ENCODE results near the gene GLT1D1. TPM values are rescaled to one million over a fixed set of nuclear protein-coding genes. Genes with fewer than 3 reads are reported as not detected.

The GLT1D1 gene
- total RNA-seq, 1 donor from 2014 or later, result not detected

DNA sequence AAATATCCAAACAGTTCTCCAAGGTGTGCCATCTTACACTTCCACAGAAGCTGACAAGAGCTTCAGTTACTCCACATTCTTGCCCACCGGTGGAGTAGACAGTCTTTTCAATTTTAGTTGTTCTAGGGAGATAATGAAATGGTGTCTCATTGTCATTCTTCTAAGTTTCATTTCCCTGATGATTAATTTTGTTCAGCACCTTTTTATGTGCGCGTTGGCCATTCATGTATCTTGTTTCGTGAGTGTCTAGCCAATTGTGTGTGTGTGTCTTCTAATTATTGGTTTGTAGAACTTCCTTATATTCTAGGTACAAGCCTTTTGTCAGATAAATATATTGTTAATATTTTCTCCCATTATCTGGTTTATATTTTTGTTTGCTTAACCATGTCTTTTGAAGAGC is 63.1 kb downstream of the GLT1D1 start:
- DNase-seq, result no peak

DNA sequence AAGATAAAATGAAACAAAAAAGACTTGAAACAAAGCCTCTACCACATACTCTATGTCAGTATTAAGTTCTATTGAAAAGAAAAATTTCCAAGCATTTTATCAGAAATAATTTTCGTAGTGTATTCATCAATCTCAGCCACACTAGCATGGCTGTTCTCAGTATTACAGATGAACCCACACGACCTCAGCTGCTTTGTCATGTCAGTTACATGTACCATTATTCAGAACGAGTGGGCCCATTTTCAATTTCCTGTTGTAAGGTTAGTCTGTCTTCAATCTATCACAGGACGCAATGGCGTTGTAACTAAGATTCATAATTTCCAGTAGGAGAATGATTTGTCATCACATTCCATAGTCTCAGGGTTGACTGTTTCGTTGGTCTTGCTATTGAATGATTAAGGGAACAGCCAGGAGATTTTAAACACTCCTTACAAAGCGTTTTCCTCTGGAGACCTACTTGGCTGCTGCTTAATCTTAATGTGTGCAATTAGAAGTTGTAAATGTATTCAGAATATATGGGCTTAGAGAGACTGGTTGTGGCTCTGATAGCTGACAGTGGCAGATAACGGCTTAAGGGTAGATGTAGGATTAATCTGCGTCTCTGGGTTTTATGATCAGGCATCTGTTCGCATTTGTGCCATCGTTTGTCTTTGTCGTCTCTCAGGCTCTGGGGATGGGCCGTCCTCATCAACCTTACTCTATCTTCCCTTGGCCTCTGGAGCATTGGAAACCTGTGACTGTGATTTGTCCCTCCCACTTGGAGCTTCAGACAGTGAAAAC is 65.4 kb downstream of the GLT1D1 start:
- DNase-seq, result no peak

DNA sequence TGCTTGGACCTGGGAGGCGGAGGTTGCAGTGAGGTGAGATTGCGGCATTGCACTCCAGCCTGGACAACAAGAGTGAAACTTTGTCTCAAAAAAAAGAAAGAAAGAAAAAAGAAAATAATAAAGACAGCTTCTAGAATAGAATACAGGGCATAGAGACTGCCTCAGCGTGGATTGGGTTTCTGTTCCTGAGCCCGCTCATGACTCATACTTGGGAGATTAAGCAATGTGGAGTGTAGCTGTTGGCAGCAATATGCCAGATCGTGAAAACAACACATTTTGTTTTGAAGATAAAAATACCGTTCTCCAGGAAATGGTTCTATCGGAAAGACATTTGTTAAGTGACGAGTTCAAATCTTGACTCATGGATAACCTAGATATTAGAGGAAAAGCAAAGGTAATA is 67.2 kb downstream of the GLT1D1 start:
- DNase-seq, result no peak

DNA sequence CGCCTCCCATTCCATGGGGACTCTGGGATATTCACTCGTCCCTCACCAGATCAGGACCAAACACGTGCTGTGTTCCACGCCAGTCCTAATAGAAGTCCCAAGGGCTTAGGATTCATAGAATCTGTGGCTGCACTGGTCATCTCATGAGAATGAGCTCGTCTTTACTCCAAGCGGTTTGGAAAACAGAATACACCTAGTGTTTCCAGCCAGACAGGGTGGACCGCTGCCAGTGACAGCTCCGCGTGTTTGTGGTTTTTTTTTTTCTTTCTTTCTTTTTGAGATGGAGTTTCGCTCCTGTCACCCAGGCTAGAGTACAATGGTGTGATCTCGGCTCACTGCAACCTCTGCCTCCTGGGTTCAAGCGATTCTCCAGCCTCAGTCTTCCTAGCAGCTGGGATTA is 75.1 kb downstream of the GLT1D1 start:
- no peak for DNase-seq

DNA sequence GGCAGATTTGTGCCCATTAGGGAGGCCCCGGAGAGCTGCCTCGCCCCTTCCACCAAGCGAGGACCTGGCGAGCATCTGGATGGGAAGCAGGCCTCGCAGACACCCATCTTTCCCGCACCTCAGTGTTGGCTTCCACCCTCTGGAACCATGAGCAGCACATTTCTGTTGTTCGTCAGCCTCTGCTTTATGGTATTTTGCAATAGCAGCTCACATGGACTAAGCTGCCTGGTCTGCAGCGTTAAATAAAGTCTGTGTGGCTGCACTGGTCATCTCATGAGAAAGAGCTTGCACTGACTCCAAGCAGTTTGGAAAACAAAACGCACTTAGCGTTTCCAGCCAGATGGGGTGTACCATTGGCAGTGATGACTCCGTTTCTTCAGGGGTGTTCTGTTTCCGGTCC is 75.8 kb downstream of the GLT1D1 start:
- no peak for DNase-seq

DNA sequence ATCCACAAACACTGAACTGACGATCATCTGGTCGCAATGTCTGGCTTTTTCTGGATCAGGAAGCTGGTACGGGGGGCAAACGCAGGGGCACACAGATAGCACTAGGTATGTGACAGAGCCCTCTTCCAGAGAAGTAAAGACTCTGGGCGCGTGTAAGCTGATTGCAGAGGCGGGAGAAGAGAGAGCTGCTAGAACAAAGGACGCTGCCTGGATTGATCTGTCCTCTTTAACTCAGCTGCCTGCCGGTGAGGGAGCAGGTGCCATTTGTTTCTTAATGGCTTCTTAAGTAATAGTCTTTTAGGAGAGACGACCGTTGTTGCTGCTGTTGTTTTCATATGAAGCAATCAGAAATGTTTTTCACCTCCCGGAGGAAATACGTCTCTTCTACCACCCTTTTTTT is 77.3 kb downstream of the GLT1D1 start:
- no peak for DNase-seq

DNA sequence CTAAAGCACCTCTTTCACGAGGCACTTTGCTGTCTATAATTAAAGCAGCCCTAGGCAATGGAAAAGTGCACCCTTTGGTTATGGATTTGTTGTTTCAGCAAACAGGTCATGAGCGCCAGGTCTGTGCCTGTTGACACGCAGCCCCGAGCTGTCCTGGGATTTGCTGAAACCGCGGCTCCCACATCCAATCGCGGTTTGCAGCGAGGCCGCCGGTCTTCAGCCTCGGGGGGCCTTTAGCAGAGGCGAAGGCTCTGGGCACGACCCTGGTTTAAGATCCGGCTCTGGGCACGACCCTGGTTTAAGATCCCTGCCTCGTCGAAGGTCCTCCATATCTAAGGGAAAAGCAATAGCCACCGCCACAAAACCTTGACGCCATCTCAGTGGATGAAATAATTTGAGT is 79.2 kb downstream of the GLT1D1 start:
- DNase-seq, result no peak

DNA sequence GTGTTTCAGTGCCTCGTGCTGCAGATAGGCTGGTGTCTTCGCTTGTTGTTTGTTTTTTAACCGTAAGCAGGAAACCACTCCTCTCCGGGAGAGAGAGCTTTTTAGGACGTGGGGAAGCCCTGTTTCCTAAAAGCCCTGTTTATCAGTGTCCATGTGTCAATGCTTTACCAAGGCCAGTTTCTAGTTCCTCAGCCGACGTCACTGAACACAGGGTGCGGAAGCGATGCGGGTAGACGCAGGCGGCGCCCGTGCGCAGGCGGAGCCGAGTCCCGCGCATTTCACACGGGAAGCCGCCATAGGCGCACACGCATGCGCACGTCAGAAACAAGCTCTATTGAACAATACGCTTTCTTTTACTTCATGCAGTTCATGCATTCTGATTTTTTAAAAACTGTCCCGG is 79.8 kb downstream of the GLT1D1 start:
- no peak for DNase-seq

DNA sequence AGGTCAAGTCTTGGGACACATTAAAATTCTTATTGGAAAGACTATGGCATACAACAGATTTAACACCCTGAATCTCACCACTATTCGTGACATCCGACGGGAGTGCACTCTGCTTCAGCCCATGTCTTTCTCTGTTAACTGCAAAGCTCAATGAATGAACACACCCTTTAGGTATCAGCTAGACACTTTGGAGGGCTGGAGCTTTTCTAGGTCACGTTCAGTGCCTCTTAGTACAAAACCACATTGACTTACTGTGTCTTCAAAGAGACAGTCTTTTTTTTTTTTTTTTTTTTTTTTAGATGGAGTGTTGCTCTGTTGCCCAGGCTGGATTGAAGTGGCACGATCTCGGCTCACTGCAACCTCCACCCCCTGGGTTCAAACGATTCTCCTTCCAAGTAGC is 80.6 kb downstream of the GLT1D1 start:
- DNase-seq, result no peak

DNA sequence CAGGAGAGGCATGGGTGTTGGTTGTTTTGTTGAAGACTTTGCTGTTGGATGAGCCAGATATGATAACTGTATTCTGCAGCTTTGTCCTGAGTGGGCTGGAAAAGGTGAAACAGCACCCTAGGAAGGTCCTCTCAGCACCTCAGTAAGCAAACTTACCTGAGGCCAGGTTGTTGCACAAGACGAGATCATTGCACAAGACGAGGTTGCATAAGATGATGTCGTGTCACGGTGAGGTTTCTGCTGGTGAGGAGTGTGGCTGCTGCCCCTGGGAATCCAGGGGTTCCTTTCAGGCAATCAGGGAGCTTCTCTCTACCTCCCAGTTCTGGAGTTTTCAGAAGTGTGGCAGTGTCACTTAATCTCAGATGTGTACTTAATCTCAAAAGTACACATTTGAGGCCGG is 85.6 kb downstream of the GLT1D1 start:
- DNase-seq, result no peak

DNA sequence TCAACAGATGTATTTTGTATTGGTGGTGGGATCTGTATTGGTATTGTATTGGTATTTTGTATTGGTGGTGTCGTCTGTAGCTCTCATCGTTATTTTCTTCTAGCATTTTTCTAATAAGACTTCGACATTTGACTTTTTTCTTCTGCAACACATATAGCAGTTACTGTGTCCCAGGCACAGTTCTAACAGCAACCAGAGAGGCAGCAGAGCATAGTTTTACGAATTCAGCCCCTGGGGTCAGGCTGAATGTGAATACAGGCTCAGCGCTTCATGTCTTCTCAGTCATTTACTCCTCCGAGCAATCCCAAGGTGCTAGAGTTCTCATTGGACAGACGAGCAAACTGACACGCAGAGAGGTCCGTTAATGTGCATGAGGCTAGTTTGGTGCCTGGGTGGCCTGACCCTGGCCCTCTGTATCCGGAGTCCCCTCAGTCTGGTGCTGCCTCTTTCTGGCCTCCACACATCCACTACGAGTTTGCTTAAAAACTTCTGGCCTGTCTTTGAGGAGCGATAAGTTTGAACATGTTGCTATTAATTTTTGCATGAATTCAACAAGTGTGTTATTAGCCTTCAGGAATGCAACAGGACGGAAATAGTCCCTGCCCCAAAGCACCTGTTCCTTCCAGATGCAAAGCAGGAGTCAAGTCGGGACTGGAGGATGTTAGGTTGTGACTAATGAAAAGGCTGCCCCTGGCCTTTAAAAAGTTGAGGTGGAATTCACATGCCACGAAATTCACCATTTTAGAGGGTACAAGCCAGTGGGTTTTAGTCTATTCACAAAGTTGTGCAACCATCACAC is 87.0 kb downstream of the GLT1D1 start:
- DNase-seq, result no peak

DNA sequence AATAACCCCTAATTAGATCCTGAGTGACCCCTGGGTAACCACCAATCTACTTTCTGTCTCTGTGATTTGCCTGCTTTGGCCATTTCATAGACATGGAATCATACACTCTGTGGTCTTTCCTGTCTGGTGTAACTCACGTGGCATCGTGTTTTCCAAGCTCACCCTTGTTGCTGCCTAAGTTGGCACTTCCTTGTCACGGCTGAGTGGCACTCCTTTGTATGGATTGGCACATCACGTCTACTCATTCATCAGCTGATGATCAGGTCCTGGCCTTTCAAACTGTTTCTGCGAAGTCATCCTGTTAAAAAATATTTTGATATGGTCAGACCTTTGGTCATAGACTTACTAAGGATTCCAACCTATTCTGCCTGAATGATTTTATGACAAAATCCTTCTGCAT is 87.7 kb downstream of the GLT1D1 start:
- DNase-seq, result no peak

DNA sequence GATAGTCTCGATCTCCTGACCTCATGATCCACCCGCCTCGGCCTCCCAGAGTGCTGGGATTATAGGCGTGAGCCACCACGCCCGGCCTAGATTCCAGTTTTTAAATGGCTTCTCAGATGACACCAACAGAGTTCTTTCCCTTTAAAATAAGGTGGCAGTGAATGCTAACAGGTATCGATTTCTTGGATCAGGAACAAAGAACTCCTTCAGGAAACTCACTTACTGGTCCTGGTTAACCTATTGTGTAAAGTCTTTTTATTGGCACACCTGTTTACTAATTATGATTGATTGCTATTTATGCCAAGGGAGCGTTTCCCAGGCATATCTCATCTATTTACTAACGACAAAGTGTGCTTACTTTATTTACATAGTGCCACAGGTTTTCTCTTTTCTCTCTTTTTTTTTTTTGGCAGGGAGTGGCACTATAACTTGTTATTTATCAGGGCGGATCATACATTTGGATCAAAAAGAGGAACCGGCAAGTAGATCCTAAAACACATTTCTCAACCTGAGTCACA is 89.7 kb downstream of the GLT1D1 start:
- no peak for DNase-seq

DNA sequence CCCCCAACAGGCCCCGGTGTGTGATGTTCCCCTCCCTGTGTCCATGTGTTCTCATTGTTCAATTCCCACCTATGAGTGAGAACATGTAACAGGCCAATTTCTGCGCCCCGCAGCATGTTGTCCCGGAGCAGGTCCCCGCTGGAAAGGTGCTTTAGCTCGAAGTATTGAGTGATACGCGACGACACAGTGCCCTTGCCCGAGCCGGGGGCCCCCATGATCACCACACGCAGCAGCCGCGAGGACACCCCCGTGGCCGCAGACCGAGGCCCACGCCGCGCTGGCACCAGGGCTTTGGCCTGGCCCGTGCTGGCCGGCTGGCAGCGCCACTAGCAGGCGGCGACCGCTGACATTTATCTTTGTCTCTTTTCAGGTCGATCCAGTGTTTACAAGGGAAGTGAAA is 91.7 kb downstream of the GLT1D1 start:
- DNase-seq, result no peak

DNA sequence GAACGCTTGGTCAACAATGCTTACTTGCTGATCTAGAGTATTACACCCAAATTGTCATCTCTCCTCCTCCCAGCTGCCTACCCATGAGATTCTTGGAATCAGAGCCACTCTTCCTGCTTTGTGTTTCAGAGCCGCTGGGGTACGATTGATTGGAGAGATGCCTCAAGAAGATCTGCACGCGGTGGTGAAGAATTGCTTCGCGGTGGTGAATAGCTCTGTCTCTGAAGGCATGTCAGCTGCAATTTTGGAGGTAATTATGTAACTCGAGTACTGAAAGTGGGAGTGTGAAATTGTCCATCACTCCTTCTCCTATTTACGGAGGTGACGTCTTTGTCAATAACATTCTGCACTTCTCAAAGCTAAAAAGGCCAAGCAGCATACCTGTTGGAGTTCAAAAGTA is 93.9 kb downstream of the GLT1D1 start:
- no peak for DNase-seq

DNA sequence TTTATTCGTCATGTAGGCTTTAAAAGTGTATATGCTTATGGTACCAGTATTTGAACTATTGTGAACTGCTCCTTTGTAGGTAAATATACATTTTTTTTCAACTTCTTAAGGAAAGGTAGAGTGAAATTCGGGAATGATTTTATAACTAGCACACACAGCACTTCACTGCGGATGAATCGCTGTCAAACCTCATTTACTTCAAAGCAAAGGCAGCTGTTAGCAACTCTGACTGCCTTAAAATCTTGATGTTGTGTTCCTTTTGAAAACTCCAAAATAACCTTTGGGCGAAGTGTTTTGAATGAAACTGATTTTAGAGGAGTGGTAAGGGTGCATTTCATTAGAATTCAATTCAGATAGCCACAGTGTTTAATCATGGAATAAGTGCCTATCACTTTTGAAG is 95.8 kb downstream of the GLT1D1 start:
- DNase-seq, result no peak

DNA sequence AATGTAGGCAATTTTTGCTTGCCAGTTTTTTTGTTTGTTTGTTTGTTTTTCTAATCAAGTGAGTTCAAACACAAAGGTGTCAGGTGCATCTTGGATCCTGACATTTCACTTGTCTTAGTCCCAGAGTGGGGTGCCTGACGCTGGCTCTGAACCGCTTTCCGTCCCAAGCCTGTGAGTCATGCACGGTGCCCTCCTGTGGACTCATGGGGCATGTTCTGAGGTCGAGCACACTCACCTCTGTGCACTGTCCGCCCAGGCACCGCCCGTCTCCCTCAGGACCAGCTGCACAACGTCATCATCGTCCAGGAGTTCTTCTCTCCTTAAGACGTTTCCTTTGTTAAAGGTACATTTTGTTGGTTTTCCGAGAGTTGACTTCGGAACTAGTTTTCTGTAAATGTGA is 98.2 kb downstream of the GLT1D1 start:
- no peak for DNase-seq

DNA sequence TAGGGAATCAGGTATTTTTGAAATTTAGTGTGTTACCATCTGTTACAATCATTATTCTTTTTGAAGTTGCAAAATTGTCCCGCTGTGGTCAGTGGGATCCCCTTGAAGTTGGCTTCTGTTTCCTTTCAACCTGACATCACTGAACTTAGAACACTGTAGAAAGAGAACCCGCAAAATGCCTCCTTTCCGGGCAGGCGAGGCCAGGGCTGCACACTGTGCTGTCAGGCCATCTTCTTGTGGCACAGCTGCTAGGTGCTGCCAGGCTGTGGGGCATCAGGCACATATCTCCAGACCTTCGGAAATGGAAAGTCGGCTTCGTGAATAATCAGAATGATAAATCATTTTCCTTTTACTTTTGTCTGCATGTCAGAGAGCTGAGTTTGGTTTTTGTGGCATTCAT is 103.5 kb downstream of the GLT1D1 start:
- no peak for DNase-seq

DNA sequence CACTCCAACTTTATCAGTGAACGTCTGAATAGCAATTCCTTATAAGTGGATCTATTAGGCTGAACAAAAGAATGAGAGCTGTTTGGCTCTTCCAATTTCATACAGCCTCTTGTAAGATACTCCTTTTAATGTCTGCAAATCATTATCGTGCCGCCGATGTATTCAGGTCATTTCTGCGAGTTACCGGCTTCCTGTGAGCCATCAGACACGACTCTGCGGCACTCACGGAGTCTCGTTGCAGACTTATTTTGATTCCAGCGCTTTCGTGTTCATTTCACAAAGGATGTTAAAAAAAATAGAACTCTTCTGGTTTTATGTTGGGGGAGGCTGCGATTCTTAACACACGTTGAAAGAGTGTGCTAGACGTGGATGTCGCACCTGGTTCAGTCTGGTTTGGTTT is 106.6 kb downstream of the GLT1D1 start:
- no peak for DNase-seq

DNA sequence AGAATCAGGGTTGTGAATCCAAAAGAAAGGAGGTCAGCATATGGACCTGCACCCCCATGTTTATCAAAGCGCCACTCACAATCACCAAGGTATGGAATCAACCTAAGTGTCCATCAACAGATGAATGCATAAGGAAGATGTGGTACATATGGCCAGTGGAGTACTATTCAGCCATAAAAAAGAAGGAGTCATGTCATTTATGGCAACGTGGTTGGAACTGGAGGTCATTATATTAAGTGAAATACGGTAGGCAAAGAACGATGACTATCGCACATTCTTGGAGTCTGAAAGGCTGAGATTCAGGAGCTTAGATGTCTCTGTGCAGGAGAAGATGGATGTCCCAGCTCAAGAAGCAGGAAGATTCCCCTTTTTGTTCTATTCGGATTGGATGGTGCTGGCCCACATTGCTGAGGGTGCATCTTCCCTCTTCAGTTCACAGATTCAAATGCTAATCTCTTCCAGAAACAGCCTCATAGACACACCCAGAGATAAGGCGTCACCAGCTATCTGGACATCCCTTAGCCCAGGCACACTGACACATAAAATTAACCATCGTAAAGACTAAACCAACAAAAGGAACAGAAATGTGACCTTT is 108.1 kb downstream of the GLT1D1 start:
- DNase-seq, result no peak

DNA sequence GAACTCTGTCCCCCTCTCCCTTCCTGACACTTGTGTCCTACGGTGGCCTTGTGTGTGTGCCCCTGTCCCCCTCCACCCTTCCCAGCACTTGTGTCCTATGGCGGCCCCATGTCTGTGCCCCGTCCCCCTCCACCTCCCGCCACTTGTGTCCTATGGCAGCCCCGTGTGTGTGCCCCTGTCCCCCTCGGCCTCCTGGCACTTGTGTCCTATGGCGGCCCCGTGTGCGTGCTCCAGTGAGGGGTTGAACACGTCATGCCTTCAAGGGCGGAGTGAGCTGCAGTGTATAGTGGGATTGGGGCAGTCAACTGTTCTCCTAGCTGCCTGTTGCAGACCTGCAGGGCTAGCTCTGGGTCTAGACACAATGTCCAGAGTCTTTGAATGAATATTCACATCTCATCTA is 108.7 kb downstream of the GLT1D1 start:
- DNase-seq, result no peak

DNA sequence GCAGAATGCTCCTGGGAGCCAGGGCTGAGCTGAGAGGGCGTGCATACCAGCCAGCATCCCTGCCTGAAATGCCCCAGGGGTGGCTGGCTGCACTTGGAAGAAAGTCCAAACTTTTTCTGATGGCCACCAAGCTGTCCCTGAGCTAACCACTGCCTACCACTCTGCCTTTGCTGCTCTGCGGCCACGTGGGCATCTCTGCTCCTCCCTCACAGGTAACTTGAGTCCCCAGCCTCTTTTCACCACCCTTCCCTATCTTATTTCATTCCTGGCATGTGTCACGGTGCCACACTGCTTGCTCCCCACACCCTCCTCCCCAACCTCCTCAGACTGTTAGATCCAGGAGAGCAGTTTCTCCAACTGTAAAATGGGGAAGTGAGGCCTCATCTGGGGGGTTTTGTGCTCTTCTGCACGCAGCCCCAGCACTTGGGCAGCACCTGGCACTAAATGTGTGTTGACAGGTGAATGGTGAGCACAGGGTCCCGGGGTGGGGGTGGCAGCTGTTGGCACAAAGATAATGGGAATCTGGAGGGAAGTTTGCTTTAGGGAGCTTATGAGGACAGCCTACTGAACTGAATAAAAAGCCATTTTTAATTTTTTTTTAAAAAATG is 113.0 kb downstream of the GLT1D1 start:
- DNase-seq, result no peak

DNA sequence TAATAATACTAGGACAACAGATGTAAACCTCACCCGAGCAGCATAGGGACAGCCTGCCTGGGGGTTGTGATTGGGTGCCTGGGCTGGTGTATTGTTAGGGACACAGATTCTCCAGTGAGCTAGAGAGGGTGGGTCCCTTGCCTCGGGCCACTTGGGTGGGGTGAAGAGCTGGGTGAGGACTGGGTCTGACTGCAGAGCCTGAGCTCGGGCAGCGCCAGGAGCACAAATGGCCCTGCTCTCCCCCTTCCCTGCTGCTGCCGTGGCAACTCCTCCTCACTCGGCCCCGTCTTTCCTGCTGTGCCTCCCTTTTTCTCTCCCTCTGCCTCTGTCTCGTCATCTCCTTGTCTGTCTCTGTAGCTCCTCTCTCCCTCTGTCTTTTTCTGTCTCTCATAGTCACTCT is 115.4 kb downstream of the GLT1D1 start:
- DNase-seq, result no peak

Measured in dermis blood vessel endothelial cell (primary cell).